ENCODE data around the gene PAM. TPM values are rescaled to one million over a fixed set of nuclear protein-coding genes. Genes with fewer than 3 reads are reported as not detected.

PAM gene
- total and polyA plus RNA-seq, 2 of the 8 experiments (the other 6 are each of a cell fraction or from before 2014, with no cell fraction given) = 30.4 to 67.8 TPM

- no peak overlapping the region for H3K4me3 ChIP-seq (ENCODE audit: extremely low read depth in 1 of 4, insufficient read depth in 2 of 4, low read depth in 3 of 4, low read length in 4 of 4)
- no peak overlapping the region for H3K4ac ChIP-seq (replicated peaks; ENCODE audit: insufficient read length, low read depth, low read length)
- no peak for FAIRE-seq
- no peak overlapping the region for H2BK20ac ChIP-seq (ENCODE audit: low read length)
- H3K9me3 ChIP-seq (ENCODE audit: insufficient read depth in 2 of 2, low read depth in 1 of 2, low read length in 1 of 2) = no peaks in the 10 kb centered on the region
- no peaks in the 10 kb centered on the region for H3K36me3 ChIP-seq (ENCODE audit: control insufficient read depth in 2 of 4, insufficient read depth in 4 of 4, low read length in 3 of 4)
- no peak overlapping the region for H2AFZ ChIP-seq (ENCODE audit: low read length)
- no peak overlapping the region for H2BK5ac ChIP-seq (ENCODE audit: low read depth, low read length)
- no peak overlapping the region for H3K14ac ChIP-seq (ENCODE audit: insufficient read length)
- H3K18ac ChIP-seq (ENCODE audit: extremely low read depth, low read length) = no peak overlapping the region
- H2BK12ac ChIP-seq (ENCODE audit: low read depth, low read length) = no peak overlapping the region
- H2AK5ac ChIP-seq (ENCODE audit: low read depth, low read length) = no peak overlapping the region
- H2BK120ac ChIP-seq (replicated peaks; ENCODE audit: low read depth, low read length) = no peak overlapping the region
- no peaks in the 10 kb centered on the region for H3K23me2 ChIP-seq (ENCODE audit: low read depth, low read length)
- H3K27me3 ChIP-seq (replicated peaks in 1 of 4; ENCODE audit: control insufficient read depth in 3 of 4, extremely low read depth in 1 of 4, insufficient read depth in 3 of 4, low read length in 3 of 4) = no peaks in the 10 kb centered on the region
- CTCF ChIA-PET (ENCODE audit: partially characterized antibody) = interaction anchor here (1.2 to 1.8 kb wide), 2 partner anchors 38 to 61 kb away, joined by 4 to 6 read pairs; no protein-coding TSS in a partner anchor
- no peak for DNase-seq (ENCODE audit: low read depth in 1 of 2, low spot score in 2 of 2)
- H3K4me2 ChIP-seq (ENCODE audit: insufficient read depth in 1 of 2, low read depth in 2 of 2, low read length in 2 of 2) = no peak overlapping the region
- H4K8ac ChIP-seq (ENCODE audit: extremely low read depth, insufficient read depth, low read length) = no peak overlapping the region
- H3K56ac ChIP-seq (replicated peaks; ENCODE audit: insufficient read length, low read depth, low read length) = no peak overlapping the region
- H4K5ac ChIP-seq (ENCODE audit: insufficient read length, low read depth, low read length) = no peak overlapping the region
- no peak overlapping the region for H3K27ac ChIP-seq (ENCODE audit: low read depth, low read length)
- no peak overlapping the region for H2BK15ac ChIP-seq (ENCODE audit: low read length)
- no peaks in the 10 kb centered on the region for H3K79me1 ChIP-seq (ENCODE audit: low read depth, low read length)
- H4K91ac ChIP-seq (replicated peaks; ENCODE audit: insufficient read length, low read length) = no peak overlapping the region
- no peak overlapping the region for H3K9ac ChIP-seq (replicated peaks in 1 of 4; ENCODE audit: extremely low read depth in 1 of 4, low read depth in 3 of 4, low read length in 3 of 4)
- H3K4me1 ChIP-seq (replicated peaks in 1 of 4; ENCODE audit: control insufficient read depth in 3 of 4, insufficient read depth in 4 of 4, low read length in 3 of 4) = peaks cover 0 to 5% (median 3%) of the 10 kb centered on the region in 4 experiments; a peak in 2 of 7 replicates
- H3K79me2 ChIP-seq (ENCODE audit: control insufficient read depth in 1 of 2, insufficient read depth in 2 of 2, low read length in 2 of 2) = no peaks in the 10 kb centered on the region
- no peaks in the 10 kb centered on the region for H4K20me1 ChIP-seq (replicated peaks in 1 of 2; ENCODE audit: control insufficient read depth in 1 of 2, insufficient read depth in 2 of 2, low read length in 2 of 2)
- 44% methylated on average over 3 of the region's 3 CpGs; no CpG with 5 or more reads in 1 of the 2 experiments for WGBS, 2 experiments (ENCODE audit: extremely low coverage in 1 of 2, insufficient coverage in 1 of 2, insufficient read length in 1 of 2, insufficient replicate concordance in 2 of 2, low coverage in 1 of 2, low lambda C conversion rate in 2 of 2, missing lambda C conversion rate in 1 of 2)
- POLR2A ChIA-PET (ENCODE audit: partially characterized antibody) = no interaction called here
- no peak overlapping the region for H3K23ac ChIP-seq (ENCODE audit: insufficient read length)
- TF ChIP-seq TCF12 (IDR thresholded peaks at IDR 0.05; ENCODE audit: low read depth, low read length) (no peak), SIX5 (IDR thresholded peaks at IDR 0.05; ENCODE audit: low read depth, low read length) (no peak), PHF8 (conservative IDR thresholded peaks at IDR 0.05; ENCODE audit: low read depth, low read length) (no peak), TAF1 (IDR thresholded peaks at IDR 0.05; ENCODE audit: low read depth, low read length) (no peak), GTF2F1 (IDR thresholded peaks at IDR 0.05; ENCODE audit: borderline replicate concordance, low read depth, low read length) (no peak), SRF (IDR thresholded peaks at IDR 0.05; ENCODE audit: low read depth, low read length) (no peak), ZNF274 (IDR thresholded peaks at IDR 0.05; ENCODE audit: borderline replicate concordance, extremely low read depth, low read length) (no peak), RBBP5 (IDR thresholded peaks at IDR 0.05; ENCODE audit: borderline replicate concordance, low read depth, low read length) (no peak), CTBP2 (IDR thresholded peaks at IDR 0.05; ENCODE audit: borderline replicate concordance, insufficient read depth, insufficient read length, low read length) (no peak), ATF3 (IDR thresholded peaks at IDR 0.05; ENCODE audit: insufficient read depth, low read depth, low read length) (no peak)
- TF ChIP-seq, protein P1, sequence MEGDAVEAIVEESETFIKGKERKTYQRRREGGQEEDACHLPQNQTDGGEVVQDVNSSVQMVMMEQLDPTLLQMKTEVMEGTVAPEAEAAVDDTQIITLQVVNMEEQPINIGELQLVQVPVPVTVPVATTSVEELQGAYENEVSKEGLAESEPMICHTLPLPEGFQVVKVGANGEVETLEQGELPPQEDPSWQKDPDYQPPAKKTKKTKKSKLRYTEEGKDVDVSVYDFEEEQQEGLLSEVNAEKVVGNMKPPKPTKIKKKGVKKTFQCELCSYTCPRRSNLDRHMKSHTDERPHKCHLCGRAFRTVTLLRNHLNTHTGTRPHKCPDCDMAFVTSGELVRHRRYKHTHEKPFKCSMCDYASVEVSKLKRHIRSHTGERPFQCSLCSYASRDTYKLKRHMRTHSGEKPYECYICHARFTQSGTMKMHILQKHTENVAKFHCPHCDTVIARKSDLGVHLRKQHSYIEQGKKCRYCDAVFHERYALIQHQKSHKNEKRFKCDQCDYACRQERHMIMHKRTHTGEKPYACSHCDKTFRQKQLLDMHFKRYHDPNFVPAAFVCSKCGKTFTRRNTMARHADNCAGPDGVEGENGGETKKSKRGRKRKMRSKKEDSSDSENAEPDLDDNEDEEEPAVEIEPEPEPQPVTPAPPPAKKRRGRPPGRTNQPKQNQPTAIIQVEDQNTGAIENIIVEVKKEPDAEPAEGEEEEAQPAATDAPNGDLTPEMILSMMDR (IDR thresholded peaks at IDR 0.05; ENCODE audit: control extremely low read depth in 1 of 3, insufficient read depth in 1 of 3, low read depth in 1 of 3, low read length in 3 of 3) = no peak
Observed at GRCh38 chr5:102742215-102742614, 12.9 kb upstream of the PAM start.

All from H1 (cell line).